WTC11 (cell line): Measurements from ENCODE around the gene CORO2B. TPM values are rescaled to one million over a fixed set of nuclear protein-coding genes. Genes with fewer than 3 reads are reported as not detected.

ENCODE experiments used
- ATAC-seq: fragments of 200-7000 bp; cut with Tn5 transposase; 2 replicates; pipeline ENCODE4 v1.10.0; 2021; ENCODE audit warnings: mild to moderate bottlenecking, moderate library complexity
- CTCF ChIA-PET: fragments of 300-600 bp; sonication (Branson Sonifier 250); formaldehyde crosslinking; loops from one replicate; lab custom pipeline; 2021; ENCODE audit warnings: antibody characterized with exemption; lab: Charles Lee
- POLR2A ChIA-PET: fragments of 350-600 bp; sonication (Branson Sonifier 250); formaldehyde crosslinking; loops from one replicate; lab custom pipeline; 2021; ENCODE audit warnings: antibody characterized with exemption; lab: Charles Lee
- DNase-seq: peaks from one replicate; pipeline ENCODE4 v3.0.0; 2021; ENCODE audit warnings: low spot score
- H3K27ac Mint-ChIP-seq: 2 replicates; pipeline ENCODE4 v1.8.0; 2021; ENCODE audit warnings: mixed read lengths
- H3K27me3 Mint-ChIP-seq: 2 replicates; pipeline ENCODE4 v1.8.0; 2021; ENCODE audit warnings: low read depth, mild to moderate bottlenecking, moderate library complexity, mixed read lengths
- H3K36me3 Mint-ChIP-seq: 2 replicates; pipeline ENCODE4 v1.8.0; 2021; ENCODE audit warnings: mixed read lengths
- H3K4me1 Mint-ChIP-seq: 2 replicates; pipeline ENCODE4 v1.8.0; 2022; ENCODE audit warnings: mixed read lengths
- H3K4me3 Mint-ChIP-seq: 2 replicates; pipeline ENCODE4 v1.8.0; 2021; ENCODE audit warnings: mild to moderate bottlenecking, moderate library complexity, mixed read lengths
- H3K9me3 Mint-ChIP-seq: 2 replicates; pipeline ENCODE4 v1.8.0; 2021; ENCODE audit warnings: mixed read lengths
- AFF4 ChIP-seq: sonication (generic); formaldehyde crosslinking; IDR thresholded peaks from 2 replicates; pipeline ENCODE4 v1.8.1; 2023; ENCODE audit warnings: mild to moderate bottlenecking, missing genetic modification reagents, borderline replicate concordance
- ATF1 ChIP-seq: sonication (generic); formaldehyde crosslinking; IDR thresholded peaks from 2 replicates; pipeline ENCODE4 v1.8.1; 2023; ENCODE audit warnings: mild to moderate bottlenecking, moderate library complexity, missing genetic modification reagents
- ATF2 ChIP-seq: sonication (generic); formaldehyde crosslinking; IDR thresholded peaks from 2 replicates; pipeline ENCODE4 v1.8.1; 2022; ENCODE audit warnings: low read depth, missing genetic modification reagents, borderline replicate concordance
- ATF6 ChIP-seq: sonication (generic); formaldehyde crosslinking; IDR thresholded peaks from 2 replicates; pipeline ENCODE4 v1.8.1; 2023; ENCODE audit warnings: mild to moderate bottlenecking, missing genetic modification reagents
- CDX4 ChIP-seq: fragments of 250-450 bp; sonication (Bioruptor Pico); IDR thresholded peaks from 2 replicates; pipeline ENCODE4 v1.9.0; 2021; ENCODE audit warnings: moderate library complexity, mild to moderate bottlenecking, inconsistent platforms, borderline replicate concordance
- CREM ChIP-seq: sonication (generic); formaldehyde crosslinking; IDR thresholded peaks from 2 replicates; pipeline ENCODE4 v1.8.1; 2022; ENCODE audit warnings: mild to moderate bottlenecking, missing genetic modification reagents, moderate library complexity
- ELF4 ChIP-seq: sonication (generic); formaldehyde crosslinking; IDR thresholded peaks from 2 replicates; pipeline ENCODE4 v1.8.1; 2022; ENCODE audit warnings: low read depth, mild to moderate bottlenecking, moderate library complexity, missing genetic modification reagents
- ERG ChIP-seq: fragments of 250-450 bp; sonication (Bioruptor Pico); IDR thresholded peaks from 2 replicates; pipeline ENCODE4 v1.8.0; 2021; ENCODE audit warnings: mild to moderate bottlenecking
- FOXK1 ChIP-seq: sonication (generic); formaldehyde crosslinking; IDR thresholded peaks from 2 replicates; pipeline ENCODE4 v1.8.0; 2022; ENCODE audit warnings: mild to moderate bottlenecking, moderate library complexity, missing genetic modification reagents
- FOXP1 ChIP-seq: sonication (generic); formaldehyde crosslinking; IDR thresholded peaks from 2 replicates; pipeline ENCODE4 v1.8.0; 2022; ENCODE audit warnings: missing genetic modification reagents, mild to moderate bottlenecking, moderate library complexity, borderline replicate concordance
- JUN ChIP-seq: sonication (generic); formaldehyde crosslinking; IDR thresholded peaks from 2 replicates; pipeline ENCODE4 v1.8.0; 2023; ENCODE audit warnings: mild to moderate bottlenecking, missing genetic modification reagents
- KAT7 ChIP-seq: sonication (generic); formaldehyde crosslinking; IDR thresholded peaks from 2 replicates; pipeline ENCODE4 v1.8.1; 2023; ENCODE audit warnings: missing genetic modification reagents, mild to moderate bottlenecking, borderline replicate concordance
- OVOL2 ChIP-seq: fragments of 250-450 bp; sonication (Bioruptor Pico); IDR thresholded peaks from 2 replicates; pipeline ENCODE4 v1.9.0; 2021; ENCODE audit warnings: mild to moderate bottlenecking, borderline replicate concordance
- SOX15 ChIP-seq: fragments of 250-450 bp; sonication (Bioruptor Pico); IDR thresholded peaks from 2 replicates; pipeline ENCODE4 v1.9.0; 2021; ENCODE audit warnings: mild to moderate bottlenecking
- TP53 ChIP-seq: sonication (generic); formaldehyde crosslinking; IDR thresholded peaks from 2 replicates; pipeline ENCODE4 v1.8.1; 2023; ENCODE audit warnings: mild to moderate bottlenecking, missing genetic modification reagents
- ZNF121 ChIP-seq: sonication (generic); formaldehyde crosslinking; IDR thresholded peaks from 2 replicates; pipeline ENCODE4 v1.8.0; 2023; ENCODE audit warnings: missing genetic modification reagents
- ZNF281 ChIP-seq: sonication (generic); formaldehyde crosslinking; IDR thresholded peaks from 2 replicates; pipeline ENCODE4 v1.8.0; 2023; ENCODE audit warnings: mild to moderate bottlenecking, missing genetic modification reagents
- ZNF396 ChIP-seq: fragments of 250-450 bp; sonication (Bioruptor Pico); IDR thresholded peaks from 2 replicates; pipeline ENCODE4 v1.8.0; 2021; ENCODE audit warnings: mild to moderate bottlenecking, moderate library complexity, borderline replicate concordance
- ZNF671 ChIP-seq: fragments of 250-450 bp; sonication (Bioruptor Pico); IDR thresholded peaks from 2 replicates; pipeline ENCODE4 v1.8.0; 2021; ENCODE audit warnings: mild to moderate bottlenecking
- total RNA-seq: library from RNA; stranded (reverse); gene quantifications from 3 replicates; pipeline ENCODE4 v1.2.3, GENCODE V29; 2021

The CORO2B gene
- total RNA-seq, 1 experiment from 2014 or later = 4.9 TPM

- no peak for TF ChIP-seq ATF6
- TF ChIP-seq, all 79 proteins: peak for 0
Measured at GRCh38 chr15:68712886-68713285, 134.1 kb downstream of the CORO2B start (continued).

GRCh38 chr15:68713874-68714273, 135.1 kb downstream of the CORO2B start:
- TF ChIP-seq ZNF396 (CRISPR knock-in tag) (no peak), FOXK1 (CRISPR knock-in tag) (no peak), ELF4 (CRISPR knock-in tag) (no peak), OVOL2 (CRISPR knock-in tag) (no peak), TP53 (no peak), JUN (no peak), ZNF121 (no peak)
- TF ChIP-seq, all 79 proteins: peak for 0
- DNase-seq = no peak
- Mint-ChIP-seq H3K9me3 (no peaks in the 10 kb centered on the region), H3K27ac (no peak overlapping the region), H3K4me1 (no peaks in the 10 kb centered on the region), H3K4me3 (no peak overlapping the region), H3K36me3 (no peaks in the 10 kb centered on the region), H3K27me3 (no peaks in the 10 kb centered on the region)
- peak; percentile 38; the same call in 1 of the 2 replicates for ATAC-seq
- ChIA-PET CTCF (interaction anchor here (0.6 to 3.5 kb wide), 8 partner anchors 15 to 211 kb away, joined by 3 to 15 read pairs (median 4); no protein-coding TSS in a partner anchor), POLR2A (no interaction called here)

- DNase-seq (no peak), ATAC-seq (no peak)
- no peaks in the 10 kb centered on the region for H3K9me3 Mint-ChIP-seq
- no peak overlapping the region for H3K4me3 Mint-ChIP-seq
- H3K36me3 Mint-ChIP-seq = no peaks in the 10 kb centered on the region
- TF ChIP-seq AFF4 (CRISPR knock-in tag) (no peak), KAT7 (no peak), CREM (CRISPR knock-in tag) (no peak), SOX15 (CRISPR knock-in tag) (no peak), CDX4 (CRISPR knock-in tag) (no peak)
- POLR2A ChIA-PET = interaction anchor here (0.5 kb wide), 1 partner anchor 14 kb away, joined by 4 read pairs; no protein-coding TSS in a partner anchor
- no peak overlapping the region for H3K27ac Mint-ChIP-seq
- no peaks in the 10 kb centered on the region for H3K4me1 Mint-ChIP-seq
- CTCF ChIA-PET = interaction anchor here (0.8 to 3.5 kb wide), 5 partner anchors 42 to 210 kb away, joined by 3 to 15 read pairs (median 4); no protein-coding TSS in a partner anchor
- H3K27me3 Mint-ChIP-seq = no peaks in the 10 kb centered on the region
Measured at GRCh38 chr15:68715111-68715510, 136.3 kb downstream of the CORO2B start.

- CTCF ChIA-PET = interaction anchor here (1.5 kb wide), 1 partner anchor 158 kb away, joined by 3 read pairs; no protein-coding TSS in a partner anchor
- H3K27ac Mint-ChIP-seq = no peak overlapping the region
- no peak for ATAC-seq
- H3K27me3 Mint-ChIP-seq = no peaks in the 10 kb centered on the region
- no peaks in the 10 kb centered on the region for H3K36me3 Mint-ChIP-seq
- no peaks in the 10 kb centered on the region for H3K4me1 Mint-ChIP-seq
- no peak overlapping the region for H3K4me3 Mint-ChIP-seq
- peaks cover 4% of the 10 kb centered on the region; the same call in 1 of the 2 replicates for H3K9me3 Mint-ChIP-seq
- POLR2A ChIA-PET = no interaction called here
- DNase-seq = no peak
- TF ChIP-seq ATF1 (CRISPR knock-in tag) (no peak), ERG (CRISPR knock-in tag) (no peak), ATF2 (CRISPR knock-in tag) (no peak), FOXP1 (CRISPR knock-in tag) (no peak), ZNF281 (CRISPR knock-in tag) (no peak), OVOL2 (CRISPR knock-in tag) (no peak), ZNF671 (CRISPR knock-in tag) (no peak), JUN (no peak)
Measured at GRCh38 chr15:68717951-68718350, 139.2 kb downstream of the CORO2B start.
